OCI-LY7 (cell line): ENCODE results near the gene BICD2. TPM values are rescaled to one million over a fixed set of nuclear protein-coding genes. Genes with fewer than 3 reads are reported as not detected.

Experiments used
- BruUV-seq: library from RNA; stranded (reverse); fragments of 400-500 nt; replicated peaks from 2 replicates; lab custom pipeline; 2021; lab: Mats Ljungman, UMichigan
- CTCF ChIA-PET: fragments of 300-600 bp; sonication (Branson Sonifier 250); formaldehyde crosslinking; loops from one replicate; lab custom pipeline; 2022; ENCODE audit warnings: antibody characterized with exemption; ENCODE audit not compliant: unreplicated experiment; lab: Charles Lee
- POLR2A ChIA-PET: fragments of 300-600 bp; sonication (Branson Sonifier 250); formaldehyde crosslinking; loops from one replicate; lab custom pipeline; 2022; ENCODE audit warnings: antibody characterized with exemption; lab: Charles Lee
- DNase-seq: peaks from one replicate; pipeline ENCODE4 v3.0.0-alpha.2; 2015; ENCODE audit warnings: low spot score
- H2AFZ ChIP-seq: fragments of 200-600 bp; sonication (generic), shearing (Covaris generic); 2 replicates; pipeline ENCODE4 v1.6.1; 2014; ENCODE audit warnings: mild to moderate bottlenecking, antibody characterized with exemption, low read length, moderate library complexity
- H3K27ac ChIP-seq: fragments of 200-600 bp; sonication (generic); 2 replicates; pipeline ENCODE4 v1.5.1; 2014; ENCODE audit warnings: mixed run types, low read depth, mild to moderate bottlenecking, moderate library complexity, low read length, inconsistent platforms; ENCODE audit not compliant: poor library complexity, severe bottlenecking
- H3K36me3 ChIP-seq: fragments of 200-600 bp; sonication (generic); 2 replicates; pipeline ENCODE4 v1.6.1; 2014; ENCODE audit warnings: mild to moderate bottlenecking, antibody characterized with exemption, low read length, moderate library complexity, mixed read lengths; ENCODE audit not compliant: insufficient read depth
- H3K4me1 ChIP-seq: fragments of 200-600 bp; sonication (generic); 2 replicates; pipeline ENCODE4 v1.5.1; 2014; ENCODE audit warnings: mild to moderate bottlenecking, low read length; ENCODE audit not compliant: insufficient read depth, poor library complexity, severe bottlenecking
- H3K4me2 ChIP-seq: fragments of 200-600 bp; sonication (generic); 2 replicates; pipeline ENCODE4 v1.6.1; 2014; ENCODE audit warnings: mild to moderate bottlenecking, low read length
- H3K4me3 ChIP-seq: fragments of 200-600 bp; sonication (generic); 2 replicates; pipeline ENCODE4 v1.5.1; 2014; ENCODE audit warnings: mild to moderate bottlenecking, low read depth, low read length; ENCODE audit not compliant: poor library complexity, severe bottlenecking
- H3K79me2 ChIP-seq: fragments of 200-600 bp; sonication (generic); 2 replicates; pipeline ENCODE4 v1.6.1; 2016; ENCODE audit warnings: low read depth, mild to moderate bottlenecking, low read length, moderate library complexity, mixed read lengths; ENCODE audit not compliant: insufficient read depth
- H3K9me2 ChIP-seq: fragments of 200-600 bp; sonication (generic); 2 replicates; pipeline ENCODE4 v1.6.1; 2016; ENCODE audit warnings: mild to moderate bottlenecking, low read length, mixed read lengths; ENCODE audit not compliant: insufficient read depth
- H3K9me3 ChIP-seq: fragments of 200-600 bp; sonication (generic); 2 replicates; pipeline ENCODE4 v1.6.1; 2014; ENCODE audit warnings: mild to moderate bottlenecking, mixed run types, low read length, mixed read lengths
- H4K20me1 ChIP-seq: fragments of 200-600 bp; sonication (generic); 2 replicates; pipeline ENCODE4 v1.6.1; 2014; ENCODE audit warnings: mild to moderate bottlenecking, antibody characterized with exemption, low read length, moderate library complexity, mixed read lengths; ENCODE audit not compliant: insufficient read depth
- EZH2phosphoT487 ChIP-seq: fragments of 200-600 bp; sonication (generic); IDR thresholded peaks from 2 replicates; pipeline ENCODE4 v1.6.1; 2018; ENCODE audit warnings: low read depth, borderline replicate concordance, mild to moderate bottlenecking, mixed run types, antibody characterized with exemption, low read length, moderate library complexity, mixed read lengths
- intact Hi-C: fragments of 100-400 bp; cut with micrococcal nuclease; formaldehyde crosslinking; loops from one replicate; pipeline ENCODE4 v1.10.0; 2022; ENCODE audit not compliant: unreplicated experiment
- total RNA-seq, 2 experiments: library from RNA; depleted of rRNA in 1 of 2; stranded (reverse); fragments of >200 nt in 1 of 2; shearing (Covaris generic) in 1 of 2; gene quantifications; 2 replicates each; pipeline ENCODE4 v1.2.3, GENCODE V29; 2014 to 2022
- TF ChIP-seq, protein P1 (sequence below): fragments of 200-600 bp; sonication (generic); conservative IDR thresholded peaks from 2 replicates; pipeline ENCODE4 v1.5.1; 2014; ENCODE audit warnings: mild to moderate bottlenecking, antibody characterized with exemption, low read length, moderate library complexity, mixed read lengths

The BICD2 gene
- total RNA-seq, 2 experiments from 2014 or later, result 46.5 to 71.0 TPM

DNA sequence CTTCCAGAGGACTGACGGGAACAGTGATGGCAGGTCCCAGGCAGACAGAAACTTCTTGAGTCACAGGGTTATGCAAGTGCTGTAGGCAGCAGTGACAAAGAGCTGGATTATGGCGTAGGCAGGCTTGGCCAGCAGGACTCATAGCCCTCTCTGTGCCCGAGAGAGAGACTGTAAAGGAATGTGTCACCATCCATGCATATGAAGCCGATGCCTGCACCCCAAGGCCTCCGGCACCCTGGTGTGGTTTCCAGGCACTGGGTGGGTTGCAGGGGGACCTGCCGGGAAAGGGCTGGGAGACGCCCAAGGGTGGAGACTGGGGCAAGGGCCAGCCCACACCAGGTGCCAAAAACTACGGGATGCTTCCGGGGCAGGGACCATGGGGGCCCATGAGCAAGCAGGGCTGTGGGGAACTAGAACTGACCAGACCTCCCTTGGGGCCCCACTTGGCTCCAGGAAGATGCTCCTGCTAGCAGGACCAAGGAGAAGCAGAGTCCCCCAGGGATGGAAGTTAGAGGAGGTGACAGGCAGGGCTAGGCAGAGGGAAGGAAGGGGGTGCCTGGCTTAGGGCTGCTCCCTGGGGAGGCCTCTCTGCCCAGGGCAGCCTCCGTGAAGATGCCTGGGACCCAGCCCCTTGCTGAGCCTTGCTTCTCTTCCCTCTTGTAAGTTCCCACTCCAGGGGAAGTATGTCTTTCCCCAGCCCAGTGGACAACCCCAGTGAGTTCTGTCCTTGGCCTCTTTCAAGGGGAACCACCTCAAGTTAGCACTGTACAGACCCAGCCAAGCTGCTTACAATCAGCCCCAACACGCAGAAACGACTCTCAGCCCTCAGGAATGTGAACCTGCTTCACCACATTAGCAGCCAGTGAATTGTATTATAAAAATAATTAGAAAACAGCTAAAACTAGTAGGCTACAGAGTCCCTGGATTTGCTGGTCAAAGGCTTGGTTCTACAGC is 84.2 kb downstream of the BICD2 start:
- no peak overlapping the region for H3K4me3 ChIP-seq
- no peak for TF ChIP-seq EZH2phosphoT487
- TF ChIP-seq, protein P1, sequence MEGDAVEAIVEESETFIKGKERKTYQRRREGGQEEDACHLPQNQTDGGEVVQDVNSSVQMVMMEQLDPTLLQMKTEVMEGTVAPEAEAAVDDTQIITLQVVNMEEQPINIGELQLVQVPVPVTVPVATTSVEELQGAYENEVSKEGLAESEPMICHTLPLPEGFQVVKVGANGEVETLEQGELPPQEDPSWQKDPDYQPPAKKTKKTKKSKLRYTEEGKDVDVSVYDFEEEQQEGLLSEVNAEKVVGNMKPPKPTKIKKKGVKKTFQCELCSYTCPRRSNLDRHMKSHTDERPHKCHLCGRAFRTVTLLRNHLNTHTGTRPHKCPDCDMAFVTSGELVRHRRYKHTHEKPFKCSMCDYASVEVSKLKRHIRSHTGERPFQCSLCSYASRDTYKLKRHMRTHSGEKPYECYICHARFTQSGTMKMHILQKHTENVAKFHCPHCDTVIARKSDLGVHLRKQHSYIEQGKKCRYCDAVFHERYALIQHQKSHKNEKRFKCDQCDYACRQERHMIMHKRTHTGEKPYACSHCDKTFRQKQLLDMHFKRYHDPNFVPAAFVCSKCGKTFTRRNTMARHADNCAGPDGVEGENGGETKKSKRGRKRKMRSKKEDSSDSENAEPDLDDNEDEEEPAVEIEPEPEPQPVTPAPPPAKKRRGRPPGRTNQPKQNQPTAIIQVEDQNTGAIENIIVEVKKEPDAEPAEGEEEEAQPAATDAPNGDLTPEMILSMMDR, result no peak
- H3K4me1 ChIP-seq, result peaks cover 15% of the 10 kb centered on the region
- no peaks in the 10 kb centered on the region for H4K20me1 ChIP-seq
- H3K4me2 ChIP-seq, result no peak overlapping the region
- intact Hi-C loops, result no loop called here
- H3K27ac ChIP-seq, result no peak overlapping the region
- no peaks in the 10 kb centered on the region for H3K36me3 ChIP-seq
- no TSS peak for BruUV-seq
- no peaks in the 10 kb centered on the region for H3K9me3 ChIP-seq
- no peaks in the 10 kb centered on the region for H3K9me2 ChIP-seq
- no peak for DNase-seq
- ChIA-PET CTCF (no interaction called here), POLR2A (no interaction called here)
- H2AFZ ChIP-seq, result no peak overlapping the region
- H3K79me2 ChIP-seq, result no peaks in the 10 kb centered on the region

DNA sequence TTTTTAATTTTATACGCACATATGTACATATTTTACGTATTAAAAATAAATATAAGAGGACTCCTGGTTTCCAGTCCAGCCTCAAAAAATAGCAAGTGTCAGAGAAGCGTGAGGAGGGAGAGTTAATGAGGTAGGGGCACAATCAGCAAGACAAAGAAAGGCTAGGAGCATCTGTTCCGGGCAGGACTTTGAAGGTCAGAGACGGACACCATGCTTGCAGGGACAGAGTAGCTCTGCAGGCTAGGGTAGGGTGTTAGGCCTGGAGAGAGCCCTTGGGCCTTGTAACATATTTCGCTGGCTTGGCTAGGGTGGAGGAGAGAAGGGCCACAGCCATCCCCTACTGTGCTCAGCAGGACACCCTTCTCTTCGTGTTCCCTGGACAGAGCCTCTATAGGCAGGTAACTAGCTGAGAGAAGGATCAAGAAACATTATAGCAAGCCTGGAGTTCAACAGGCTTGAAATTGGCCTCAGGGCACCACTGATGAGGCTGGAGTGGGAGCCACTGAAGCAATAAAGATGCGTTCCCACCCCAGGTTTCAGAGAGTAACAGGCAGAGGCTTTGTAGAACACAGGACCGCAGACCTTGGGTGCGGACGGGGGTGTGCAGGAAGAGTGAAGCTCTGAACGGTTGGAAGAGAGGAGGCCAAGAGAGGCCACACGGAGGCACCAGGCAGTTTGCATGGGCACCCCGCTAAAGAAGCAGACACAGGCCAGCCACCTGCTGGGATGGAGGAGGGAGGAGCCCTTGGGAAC is 85.0 kb downstream of the BICD2 start:
- Histone ChIP-seq H4K20me1 (no peaks in the 10 kb centered on the region), H3K4me2 (no peak overlapping the region), H2AFZ (no peak overlapping the region), H3K9me3 (no peaks in the 10 kb centered on the region), H3K4me3 (no peak overlapping the region), H3K9me2 (no peaks in the 10 kb centered on the region), H3K27ac (no peak overlapping the region), H3K79me2 (no peaks in the 10 kb centered on the region), H3K36me3 (no peaks in the 10 kb centered on the region), H3K4me1 (peaks cover 6% of the 10 kb centered on the region)
- ChIA-PET POLR2A (interaction anchor here (0.7 kb wide), 1 partner anchor 12 kb away, joined by 3 read pairs; no protein-coding TSS in a partner anchor), CTCF (no interaction called here)
- no TSS peak for BruUV-seq
- intact Hi-C loops, result no loop called here
- TF ChIP-seq, protein P1, result no peak
- TF ChIP-seq EZH2phosphoT487, result no peak
- DNase-seq, result no peak
